ENCODE measurements around the gene CCDC66.

GRCh38 chr3:56616478-56617006 is 59.6 kb downstream of the CCDC66 start:
- TF ChIP-seq CTCF (IDR thresholded peaks at IDR 0.05) (no peak), EZH2 (IDR thresholded peaks at IDR 0.05; ENCODE audit: borderline replicate concordance, insufficient read depth, low read depth, low read length, poor library complexity, severe bottlenecking) (no peak)
